ENCODE results near the gene SNTN.

The SNTN gene

GRCh38 chr3:63679186-63679585, 26.7 kb downstream of the SNTN start:
- peak; percentile 84 to 87 for DNase-seq

DNA sequence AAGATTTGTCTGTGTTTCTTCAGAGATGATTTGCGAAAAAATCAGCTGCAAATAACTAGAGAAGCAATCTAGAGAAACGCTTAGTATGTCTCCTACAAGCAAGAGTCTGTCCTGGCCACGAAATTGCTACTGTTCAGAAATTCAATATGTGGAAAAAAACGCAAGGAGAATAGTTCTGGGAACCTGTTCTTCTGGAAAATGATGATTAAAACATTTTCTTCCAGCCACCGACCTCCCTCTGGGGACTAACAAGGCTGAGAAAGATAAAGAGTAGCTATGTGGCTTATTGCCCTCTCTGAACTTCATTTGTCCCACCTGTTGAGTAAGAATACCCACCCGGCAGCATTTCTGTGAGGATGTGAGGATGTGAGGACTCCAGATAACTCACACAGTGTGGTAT, 31.6 kb downstream of the SNTN start:
- DNase-seq, result no peak

GRCh38 chr3:63685340-63685739, 32.9 kb downstream of the SNTN start:
- no peak for DNase-seq

DNA sequence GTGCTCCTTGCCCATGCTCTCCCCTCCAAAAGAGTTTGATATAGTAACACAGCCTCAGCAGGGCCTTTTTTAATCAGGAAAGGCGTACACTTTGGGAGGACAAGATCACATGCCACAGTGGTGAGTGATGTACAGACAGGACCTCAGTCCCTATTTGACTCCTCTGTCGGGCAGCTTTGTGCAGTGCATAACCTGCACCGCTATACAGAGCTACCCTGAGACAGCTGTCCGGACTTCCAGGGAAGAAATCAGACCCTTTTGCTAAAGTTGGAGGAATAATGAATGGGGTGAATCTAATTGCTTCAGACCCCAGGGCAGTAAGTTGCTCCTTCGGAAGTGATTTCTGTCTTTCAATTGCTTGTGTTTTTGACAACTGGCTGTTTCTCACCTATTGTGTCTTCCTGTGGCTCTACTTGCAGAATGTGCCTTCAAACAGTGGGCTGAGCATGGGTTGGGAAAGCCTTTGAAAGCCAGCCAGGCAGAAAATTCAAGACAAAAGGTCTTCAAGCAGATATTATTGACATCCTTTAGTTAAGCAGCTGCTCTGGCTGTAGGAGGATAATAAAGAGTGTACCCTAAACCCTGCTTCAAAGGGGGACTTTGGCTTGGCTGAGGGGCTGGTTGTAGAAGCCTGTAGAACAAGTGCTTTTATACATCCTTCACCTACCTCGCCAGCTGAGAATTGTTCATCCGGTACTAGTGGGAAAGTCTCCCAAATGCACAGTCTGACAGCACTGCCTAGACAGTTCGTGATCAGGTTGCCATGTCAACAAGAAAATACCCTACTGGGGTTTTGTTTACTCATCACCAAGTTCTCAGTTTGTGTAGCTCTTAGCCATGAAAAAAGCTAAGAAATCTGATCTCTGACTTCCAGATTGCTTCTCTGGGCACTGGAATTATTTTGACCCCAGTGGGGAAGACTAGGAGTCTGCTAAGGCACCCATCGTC, 35.1 kb downstream of the SNTN start:
- no peak for DNase-seq

- no peak for DNase-seq
These were observed 36.8 kb downstream of the SNTN start for GRCh38 chr3:63689285-63689684.

DNA sequence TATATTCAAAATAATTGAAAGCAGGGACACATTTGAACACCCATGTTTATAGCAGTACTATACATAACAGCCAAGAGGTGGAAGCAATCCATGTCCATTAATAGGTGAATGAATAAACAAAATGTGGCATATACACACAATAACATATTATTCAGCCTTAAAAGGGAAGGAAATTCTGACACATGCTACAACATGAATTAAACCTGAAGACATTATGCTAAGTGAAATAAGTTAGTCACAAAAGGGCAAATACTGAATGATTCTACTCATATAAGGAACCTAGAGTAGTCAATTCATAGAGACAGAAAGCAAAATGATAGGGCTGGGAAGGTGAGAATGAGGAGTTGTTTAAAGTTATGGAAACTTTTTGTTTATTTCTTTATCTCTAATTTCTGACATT, 40.9 kb downstream of the SNTN start:
- no peak for DNase-seq

GRCh38 chr3:63705092-63705645, 52.7 kb downstream of the SNTN start:
- DNase-seq, result no peak

GRCh38 chr3:63706321-63707085, 54.0 kb downstream of the SNTN start:
- no peak for DNase-seq

- no peak for DNase-seq
These were observed 55.3 kb downstream of the SNTN start for GRCh38 chr3:63707731-63708130.

DNA sequence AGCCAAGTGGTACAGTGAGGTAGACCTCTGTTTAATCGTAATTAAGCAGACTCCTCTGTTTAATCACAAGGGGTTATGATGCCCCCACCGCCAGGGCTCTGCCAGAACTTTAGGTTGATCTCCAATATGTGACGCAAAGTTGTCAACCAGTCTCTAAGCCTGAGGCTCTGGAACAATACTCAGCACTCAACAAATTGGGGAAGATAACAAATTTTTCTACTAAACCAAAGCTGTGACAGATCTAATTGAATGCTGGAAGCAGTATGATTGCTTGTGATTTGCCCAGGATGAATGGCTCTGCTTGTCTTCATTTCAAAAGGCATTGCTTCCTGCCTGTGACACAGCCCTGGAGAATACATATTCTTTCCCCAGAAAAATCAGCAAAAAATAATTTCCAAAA, 57.1 kb downstream of the SNTN start:
- DNase-seq, result no peak

All from AML-193 (cell line).